Stomach (tissue), 4 donors: ENCODE measurements around the gene IGSF21.

Experiments
- POLR2A ChIP-seq, 4 donors: fragments of 450-650 bp; IDR thresholded peaks; one replicate each; pipeline ENCODE4 v1.6.1; 2016; ENCODE audit warnings: antibody characterized with exemption in 4 of 4, control low read depth in 2 of 4, mild to moderate bottlenecking in 1 of 4, moderate library complexity in 1 of 4
- POLR2AphosphoS5 ChIP-seq, 3 donors: sonication (generic); formaldehyde crosslinking; IDR thresholded peaks; one replicate each; pipeline ENCODE4 v1.6.1; 2016; ENCODE audit warnings: antibody characterized with exemption in 3 of 3
- TF ChIP-seq, protein P1 (sequence below), 7 experiments: fragments of 450-650 bp in 4 of 7; fragments of 200-600 bp in 3 of 7; sonication (generic) in 3 of 7; IDR thresholded peaks; one replicate each; pipeline ENCODE4 v1.5.1; 2016 to 2019; ENCODE audit warnings: antibody characterized with exemption in 7 of 7, control low read depth in 2 of 7, mild to moderate bottlenecking in 1 of 7

- no peak for TF ChIP-seq POLR2A (IDR thresholded peaks at IDR 0.05)
- TF ChIP-seq, protein P1, sequence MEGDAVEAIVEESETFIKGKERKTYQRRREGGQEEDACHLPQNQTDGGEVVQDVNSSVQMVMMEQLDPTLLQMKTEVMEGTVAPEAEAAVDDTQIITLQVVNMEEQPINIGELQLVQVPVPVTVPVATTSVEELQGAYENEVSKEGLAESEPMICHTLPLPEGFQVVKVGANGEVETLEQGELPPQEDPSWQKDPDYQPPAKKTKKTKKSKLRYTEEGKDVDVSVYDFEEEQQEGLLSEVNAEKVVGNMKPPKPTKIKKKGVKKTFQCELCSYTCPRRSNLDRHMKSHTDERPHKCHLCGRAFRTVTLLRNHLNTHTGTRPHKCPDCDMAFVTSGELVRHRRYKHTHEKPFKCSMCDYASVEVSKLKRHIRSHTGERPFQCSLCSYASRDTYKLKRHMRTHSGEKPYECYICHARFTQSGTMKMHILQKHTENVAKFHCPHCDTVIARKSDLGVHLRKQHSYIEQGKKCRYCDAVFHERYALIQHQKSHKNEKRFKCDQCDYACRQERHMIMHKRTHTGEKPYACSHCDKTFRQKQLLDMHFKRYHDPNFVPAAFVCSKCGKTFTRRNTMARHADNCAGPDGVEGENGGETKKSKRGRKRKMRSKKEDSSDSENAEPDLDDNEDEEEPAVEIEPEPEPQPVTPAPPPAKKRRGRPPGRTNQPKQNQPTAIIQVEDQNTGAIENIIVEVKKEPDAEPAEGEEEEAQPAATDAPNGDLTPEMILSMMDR (IDR thresholded peaks at IDR 0.05): no peak
- TF ChIP-seq POLR2AphosphoS5 (IDR thresholded peaks at IDR 0.05): no peak
Observed at GRCh38 chr1:18283601-18284385, 176.2 kb downstream of the IGSF21 start.
